ENCODE results near the gene ING4.

The ING4 gene

DNA sequence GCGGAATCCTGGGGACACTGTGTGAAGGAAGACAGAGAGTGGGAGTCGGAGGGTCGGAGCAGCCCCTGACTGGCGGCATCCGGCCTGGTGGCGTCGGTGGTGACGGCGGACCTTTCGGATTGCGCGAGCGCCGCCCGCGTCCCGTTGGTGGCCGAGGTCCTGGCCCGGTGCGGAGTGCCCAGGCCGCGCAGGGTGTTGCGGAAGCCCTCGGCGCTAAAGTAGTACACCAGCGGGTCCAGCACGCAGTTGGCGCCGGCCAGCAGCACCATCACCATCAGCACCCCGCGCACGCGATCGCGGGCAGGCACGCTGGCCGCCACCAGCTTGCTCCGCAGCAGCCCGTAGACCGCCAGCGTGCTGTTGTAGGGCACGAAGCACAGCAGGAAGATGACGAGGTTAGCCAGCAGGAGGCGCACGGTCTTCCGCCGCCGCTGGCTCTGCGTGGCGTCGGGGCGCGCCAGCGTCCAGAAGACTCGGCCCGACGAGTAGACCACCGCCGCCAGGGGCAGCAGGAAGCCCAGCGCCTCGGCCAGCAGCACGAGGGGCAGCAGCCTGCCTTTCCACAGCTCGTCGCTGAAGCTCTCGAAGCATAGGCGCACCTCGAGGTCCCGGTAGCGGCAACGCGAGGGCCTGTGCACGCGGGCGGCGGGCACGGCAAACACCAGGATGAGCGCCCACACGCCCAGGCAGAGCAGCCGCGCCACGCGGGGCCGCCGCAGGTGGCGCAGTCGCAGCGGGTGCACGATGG, 42.6 kb downstream of the ING4 start:
- TF ChIP-seq, protein P1, sequence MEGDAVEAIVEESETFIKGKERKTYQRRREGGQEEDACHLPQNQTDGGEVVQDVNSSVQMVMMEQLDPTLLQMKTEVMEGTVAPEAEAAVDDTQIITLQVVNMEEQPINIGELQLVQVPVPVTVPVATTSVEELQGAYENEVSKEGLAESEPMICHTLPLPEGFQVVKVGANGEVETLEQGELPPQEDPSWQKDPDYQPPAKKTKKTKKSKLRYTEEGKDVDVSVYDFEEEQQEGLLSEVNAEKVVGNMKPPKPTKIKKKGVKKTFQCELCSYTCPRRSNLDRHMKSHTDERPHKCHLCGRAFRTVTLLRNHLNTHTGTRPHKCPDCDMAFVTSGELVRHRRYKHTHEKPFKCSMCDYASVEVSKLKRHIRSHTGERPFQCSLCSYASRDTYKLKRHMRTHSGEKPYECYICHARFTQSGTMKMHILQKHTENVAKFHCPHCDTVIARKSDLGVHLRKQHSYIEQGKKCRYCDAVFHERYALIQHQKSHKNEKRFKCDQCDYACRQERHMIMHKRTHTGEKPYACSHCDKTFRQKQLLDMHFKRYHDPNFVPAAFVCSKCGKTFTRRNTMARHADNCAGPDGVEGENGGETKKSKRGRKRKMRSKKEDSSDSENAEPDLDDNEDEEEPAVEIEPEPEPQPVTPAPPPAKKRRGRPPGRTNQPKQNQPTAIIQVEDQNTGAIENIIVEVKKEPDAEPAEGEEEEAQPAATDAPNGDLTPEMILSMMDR (IDR thresholded peaks at IDR 0.05) = peak; percentile 33
- H3K36me3 ChIP-seq (ENCODE audit: control insufficient read depth, insufficient read depth, low read length) = no peaks in the 10 kb centered on the region
- no peaks in the 10 kb centered on the region for H3K27me3 ChIP-seq (ENCODE audit: control insufficient read depth, insufficient read depth, low read length)
- H3K4me3 ChIP-seq (ENCODE audit: low read depth, low read length) = no peak overlapping the region
- no peak overlapping the region for H3K27ac ChIP-seq
- H3K79me2 ChIP-seq = no peaks in the 10 kb centered on the region
- H3K4me2 ChIP-seq (ENCODE audit: low read length) = no peak overlapping the region
- H3K4me1 ChIP-seq = peaks cover 5% of the 10 kb centered on the region
- H2AFZ ChIP-seq = peak overlapping the region; percentile 16
- H3K9me3 ChIP-seq (ENCODE audit: control insufficient read depth, low read length) = no peaks in the 10 kb centered on the region
- H3K9ac ChIP-seq = no peak overlapping the region

DNA sequence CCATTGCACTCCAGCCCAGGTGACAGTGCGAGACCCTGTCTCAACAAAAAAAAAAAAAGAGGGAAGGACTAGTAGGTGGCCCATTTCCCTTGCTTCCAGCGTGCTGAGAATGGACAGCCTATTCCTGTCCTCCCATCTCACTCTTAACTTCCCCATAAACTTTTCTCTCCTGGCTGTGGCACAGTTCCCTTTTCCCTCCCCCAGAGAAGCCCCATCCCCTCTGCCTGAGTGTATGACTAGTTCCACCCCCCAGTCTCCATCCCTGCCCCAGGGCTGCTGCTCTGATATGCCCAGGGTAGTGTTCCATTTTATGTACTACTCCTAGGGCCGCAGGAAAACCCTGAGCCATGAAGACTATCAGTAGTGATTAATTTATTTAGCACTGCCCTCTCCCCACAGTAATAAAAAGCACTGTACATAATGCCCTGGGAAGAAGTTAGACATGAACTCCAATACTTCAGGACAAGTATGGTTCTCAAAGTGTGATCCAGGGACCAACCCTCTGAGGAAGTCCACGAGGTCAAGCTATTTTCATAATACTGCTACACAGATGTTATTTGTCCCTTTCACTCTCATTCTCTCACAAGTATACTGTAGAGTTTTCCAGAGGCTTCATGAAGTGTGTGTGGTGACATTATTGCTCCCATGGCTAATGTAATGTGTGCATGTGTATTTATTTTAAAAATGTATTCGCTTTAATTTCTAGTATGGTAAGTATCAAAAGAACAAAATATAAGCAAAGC, 44.3 kb downstream of the ING4 start:
- no peak overlapping the region for H3K27ac ChIP-seq

DNA sequence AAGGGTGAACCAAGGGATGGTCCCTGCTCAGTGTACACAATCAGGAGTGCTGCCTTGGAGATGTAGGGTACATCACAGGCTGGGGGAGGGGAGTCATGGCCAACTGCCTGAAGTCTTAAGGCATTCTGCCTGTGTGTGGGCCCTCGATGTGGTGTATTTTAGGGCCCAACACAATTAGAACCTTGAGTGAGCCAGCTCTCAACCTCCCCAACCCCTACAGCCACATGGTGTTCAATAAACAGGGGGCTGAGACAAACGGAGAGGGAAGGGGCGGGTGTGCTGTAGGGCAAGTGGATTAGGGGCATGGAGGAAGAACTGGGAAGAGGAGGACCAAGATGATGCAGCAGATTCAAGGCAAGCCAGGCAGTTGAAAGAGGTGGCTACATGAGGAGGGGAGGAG, 47.1 kb downstream of the ING4 start:
- Histone ChIP-seq H3K27ac (no peak overlapping the region), H3K27me3 (ENCODE audit: control insufficient read depth, insufficient read depth, low read length) (no peaks in the 10 kb centered on the region), H3K36me3 (ENCODE audit: control insufficient read depth, insufficient read depth, low read length) (no peaks in the 10 kb centered on the region), H3K4me1 (peaks cover 37% of the 10 kb centered on the region), H3K4me3 (ENCODE audit: low read depth, low read length) (no peak overlapping the region), H3K79me2 (no peaks in the 10 kb centered on the region), H2AFZ (peak overlapping the region; percentile 39), H3K9ac (no peak overlapping the region), H3K4me2 (ENCODE audit: low read length) (no peak overlapping the region), H3K9me3 (ENCODE audit: control insufficient read depth, low read length) (no peaks in the 10 kb centered on the region)
- TF ChIP-seq, protein P1 (IDR thresholded peaks at IDR 0.05) = no peak

More for the DNA sequence above, 44.3 kb downstream of the ING4 start:
- Histone ChIP-seq H3K4me2 (ENCODE audit: low read length) (no peak overlapping the region), H3K4me3 (ENCODE audit: low read depth, low read length) (no peak overlapping the region), H3K9ac (no peak overlapping the region), H3K36me3 (ENCODE audit: control insufficient read depth, insufficient read depth, low read length) (no peaks in the 10 kb centered on the region), H3K27me3 (ENCODE audit: control insufficient read depth, insufficient read depth, low read length) (no peaks in the 10 kb centered on the region), H3K9me3 (ENCODE audit: control insufficient read depth, low read length) (no peaks in the 10 kb centered on the region), H3K79me2 (no peaks in the 10 kb centered on the region), H3K4me1 (peaks cover 15% of the 10 kb centered on the region), H2AFZ (no peak overlapping the region)
- TF ChIP-seq, protein P1 (IDR thresholded peaks at IDR 0.05) = no peak

- no peaks in the 10 kb centered on the region for H3K27me3 ChIP-seq (ENCODE audit: control insufficient read depth, insufficient read depth, low read length)
- H3K4me1 ChIP-seq = peaks cover 39% of the 10 kb centered on the region
- no peak overlapping the region for H3K9ac ChIP-seq
- peak overlapping the region; percentile 99 for H3K27ac ChIP-seq
- peak overlapping the region; percentile 82 for H2AFZ ChIP-seq
- no peaks in the 10 kb centered on the region for H3K9me3 ChIP-seq (ENCODE audit: control insufficient read depth, low read length)
- H3K4me3 ChIP-seq (ENCODE audit: low read depth, low read length) = peak overlapping the region; percentile 18
- no peaks in the 10 kb centered on the region for H3K36me3 ChIP-seq (ENCODE audit: control insufficient read depth, insufficient read depth, low read length)
- H3K79me2 ChIP-seq = no peaks in the 10 kb centered on the region
- peak overlapping the region; percentile 48 for H3K4me2 ChIP-seq (ENCODE audit: low read length)
- TF ChIP-seq, protein P1 (IDR thresholded peaks at IDR 0.05) = no peak
These were observed 48.3 kb downstream of the ING4 start for GRCh38 chr12:6614513-6615172.

Data from parathyroid adenoma (tissue), 2 donors.